Ovary (tissue), 3 donors: ENCODE measurements around the gene FCHSD1.
A peak's percentile ranks its signal among the peaks of the same experiment; 100 is the strongest.

Source experiments
- CTCF ChIP-seq, 3 donors: fragments of 450-650 bp in 2 of 3; fragments of 200-600 bp in 1 of 3; IDR thresholded peaks; one replicate each; pipeline versions ENCODE4 v1.5.1 to v1.8.0; 2016 to 2022; ENCODE audit warnings: antibody characterized with exemption in 3 of 3, mild to moderate bottlenecking in 1 of 3
- EP300 ChIP-seq: sonication (generic); formaldehyde crosslinking; IDR thresholded peaks from one replicate; pipeline ENCODE4 v1.6.1; 2017; ENCODE audit warnings: antibody characterized with exemption
- POLR2A ChIP-seq: fragments of 450-650 bp; IDR thresholded peaks from one replicate; pipeline ENCODE4 v1.6.1; 2017; ENCODE audit warnings: antibody characterized with exemption, mild to moderate bottlenecking, moderate library complexity
- donor health status: DM: no; HTN: no; CAD: no.

- TF ChIP-seq CTCF (IDR thresholded peaks at IDR 0.05): peak; percentile 94 to 95 (median 95)
- TF ChIP-seq POLR2A: no peak
- no peak for TF ChIP-seq EP300
Observed at GRCh38 chr5:141691867-141692532, 40.8 kb upstream of the FCHSD1 start.
